ENCODE results near the gene CST3. TPM values are rescaled to one million over a fixed set of nuclear protein-coding genes. Genes with fewer than 3 reads are reported as not detected.

Gene CST3
- polyA plus RNA-seq, 1 donor (not counting 4 experiments of a cell fraction or from before 2014, with no cell fraction given): 194 TPM

- Histone ChIP-seq H3K9me3 (ENCODE audit: control insufficient read depth, low read depth, low read length) (no peaks in the 10 kb centered on the region), H3K4me3 (ENCODE audit: control insufficient read depth in 2 of 3, extremely low read depth in 1 of 3, insufficient read depth in 2 of 3, low read depth in 1 of 3, low read length in 3 of 3) (no peak overlapping the region), H4K20me1 (ENCODE audit: control insufficient read depth, extremely low read depth, insufficient read depth, low read length) (no peaks in the 10 kb centered on the region), H2AFZ (ENCODE audit: control insufficient read depth, low read length) (no peak overlapping the region), H3K79me2 (ENCODE audit: control insufficient read depth, insufficient read depth, low read length) (no peaks in the 10 kb centered on the region), H3K4me1 (ENCODE audit: control insufficient read depth, extremely low read depth, insufficient read depth, low read length) (peaks cover 42% of the 10 kb centered on the region), H3K4me2 (ENCODE audit: control insufficient read depth, extremely low read depth, insufficient read depth, low read depth, low read length) (no peak overlapping the region), H3K9me1 (ENCODE audit: control insufficient read depth, extremely low read depth, insufficient read depth, low read length) (peaks cover 3% of the 10 kb centered on the region), H3K27me3 (ENCODE audit: control insufficient read depth, extremely low read depth, insufficient read depth, low read length) (no peaks in the 10 kb centered on the region), H3K9ac (ENCODE audit: control insufficient read depth, extremely low read depth, insufficient read depth, low read length) (no peak overlapping the region), H3K27ac (ENCODE audit: control insufficient read depth, insufficient read depth, low read length) (no peak overlapping the region), H3K36me3 (ENCODE audit: control insufficient read depth in 2 of 2, extremely low read depth in 1 of 2, insufficient read depth in 2 of 2, low read length in 2 of 2) (no peaks in the 10 kb centered on the region)
- no peak for TF ChIP-seq EZH2 (IDR thresholded peaks at IDR 0.05; ENCODE audit: low read length)
- dilution Hi-C loops (cut with MboI; ENCODE audit: extremely low pct_ligation_motif_present, low sequenced_read_pairs): no loop called here
- FAIRE-seq: no peak
- no peak for DNase-seq (ENCODE audit: low read depth, low spot score)
Measured at GRCh38 chr20:23586735-23587525, 50.8 kb downstream of the CST3 start.

GRCh38 chr20:23585808-23586734 is 51.7 kb downstream of the CST3 start:
- no peak for FAIRE-seq

More at GRCh38 chr20:23585808-23586734, 51.7 kb downstream of the CST3 start:
- no peak overlapping the region for H3K9ac ChIP-seq (ENCODE audit: control insufficient read depth, extremely low read depth, insufficient read depth, low read length)
- TF ChIP-seq CTCF (optimal IDR thresholded peaks at IDR 0.05 in 1 of 3, IDR thresholded peaks at IDR 0.05 in 1 of 3, conservative IDR thresholded peaks at IDR 0.05 in 1 of 3; ENCODE audit: extremely low read depth in 1 of 3, insufficient read depth in 2 of 3, low read length in 3 of 3) (no peak), EZH2 (IDR thresholded peaks at IDR 0.05; ENCODE audit: low read length) (no peak)
- H3K79me2 ChIP-seq (ENCODE audit: control insufficient read depth, insufficient read depth, low read length): no peaks in the 10 kb centered on the region
- peaks cover 43% of the 10 kb centered on the region for H3K4me1 ChIP-seq (ENCODE audit: control insufficient read depth, extremely low read depth, insufficient read depth, low read length)
- H3K4me3 ChIP-seq (ENCODE audit: control insufficient read depth in 2 of 3, extremely low read depth in 1 of 3, insufficient read depth in 2 of 3, low read depth in 1 of 3, low read length in 3 of 3): no peak overlapping the region
- no peak overlapping the region for H2AFZ ChIP-seq (ENCODE audit: control insufficient read depth, low read length)
- dilution Hi-C loops (cut with MboI; ENCODE audit: extremely low pct_ligation_motif_present, low sequenced_read_pairs): no loop called here
- no peak overlapping the region for H3K4me2 ChIP-seq (ENCODE audit: control insufficient read depth, extremely low read depth, insufficient read depth, low read depth, low read length)
- H4K20me1 ChIP-seq (ENCODE audit: control insufficient read depth, extremely low read depth, insufficient read depth, low read length): no peaks in the 10 kb centered on the region
- DNase-seq (ENCODE audit: low read depth, low spot score): no peak
- H3K9me1 ChIP-seq (ENCODE audit: control insufficient read depth, extremely low read depth, insufficient read depth, low read length): peaks cover 3% of the 10 kb centered on the region
- H3K27ac ChIP-seq (ENCODE audit: control insufficient read depth, insufficient read depth, low read length): no peak overlapping the region
- H3K27me3 ChIP-seq (ENCODE audit: control insufficient read depth, extremely low read depth, insufficient read depth, low read length): no peaks in the 10 kb centered on the region
- H3K36me3 ChIP-seq (ENCODE audit: control insufficient read depth in 2 of 2, extremely low read depth in 1 of 2, insufficient read depth in 2 of 2, low read length in 2 of 2): no peaks in the 10 kb centered on the region
- no peaks in the 10 kb centered on the region for H3K9me3 ChIP-seq (ENCODE audit: control insufficient read depth, low read depth, low read length)
